ENCODE data around the gene PHB1. TPM values are rescaled to one million over a fixed set of nuclear protein-coding genes. Genes with fewer than 3 reads are reported as not detected.
A peak's percentile ranks its signal among the peaks of the same experiment; 100 is the strongest.

The PHB1 gene
- total and polyA plus RNA-seq, 3 experiments from 2014 or later, result 164 to 450 (median 440) TPM

DNA sequence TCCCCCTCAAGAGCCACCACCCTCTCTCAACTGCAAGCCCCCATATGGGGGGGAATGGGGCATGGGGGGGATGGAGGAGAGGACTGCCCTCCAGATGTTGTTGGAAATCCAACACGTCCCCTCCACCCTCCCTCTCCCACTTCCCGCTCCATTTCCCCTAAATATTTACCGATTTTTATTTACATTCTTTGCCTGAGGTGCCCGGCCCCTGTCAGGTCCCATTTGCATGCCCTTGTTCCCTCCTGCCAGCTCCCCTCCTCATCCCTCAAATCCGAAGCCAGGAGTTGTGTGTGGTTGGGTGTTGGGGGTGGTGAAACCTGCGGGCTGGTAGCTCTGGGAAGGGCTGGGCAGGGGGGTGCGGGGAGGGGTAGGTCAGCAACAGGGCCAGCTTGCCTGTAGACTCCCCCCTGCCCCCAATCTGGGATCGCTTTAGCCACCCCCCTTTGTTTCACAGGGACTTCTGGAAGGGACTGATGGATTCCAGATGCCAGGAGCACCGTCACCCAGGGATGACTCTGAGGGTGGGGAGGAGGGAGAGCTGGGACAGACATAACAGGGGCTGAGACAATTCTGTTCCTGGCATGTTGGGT is 40.7 kb upstream of the PHB1 start:
- Histone ChIP-seq H3K36me3 (ENCODE audit: insufficient read depth, low read length) (no peaks in the 10 kb centered on the region), H3K9me3 (ENCODE audit: low read length) (no peaks in the 10 kb centered on the region), H3K4me3 (ENCODE audit: low read length) (no peak overlapping the region), H3K4me1 (ENCODE audit: insufficient read depth, low read length) (peaks cover 9% of the 10 kb centered on the region), H3K27me3 (ENCODE audit: insufficient read depth, low read length, poor library complexity, severe bottlenecking) (peaks cover 7% of the 10 kb centered on the region), H3K27ac (ENCODE audit: low read depth, low read length) (no peak overlapping the region)
- no peak overlapping the region for H3K27ac Mint-ChIP-seq
- ChIA-PET POLR2A (no interaction called here), CTCF (no interaction called here)
- no peaks in the 10 kb centered on the region for H3K9me3 Mint-ChIP-seq
- no peaks in the 10 kb centered on the region for H3K36me3 Mint-ChIP-seq
- H3K4me3 Mint-ChIP-seq, result no peak overlapping the region
- H3K27me3 Mint-ChIP-seq, result peaks cover 27 to 53% of the 10 kb centered on the region in 2 donors
- H3K4me1 Mint-ChIP-seq, result peaks cover 9 to 22% (median 17%) of the 10 kb centered on the region in 3 donors
- no peak for DNase-seq

- Mint-ChIP-seq H3K27me3 (peaks cover 17 to 40% of the 10 kb centered on the region in 2 donors), H3K36me3 (no peaks in the 10 kb centered on the region), H3K4me3 (no peak overlapping the region), H3K27ac (peak overlapping the region in 1 of 8 donors; percentile 42), H3K9me3 (no peaks in the 10 kb centered on the region), H3K4me1 (peaks cover 15 to 24% (median 19%) of the 10 kb centered on the region in 3 donors)
- Histone ChIP-seq H3K9me3 (ENCODE audit: low read length) (no peaks in the 10 kb centered on the region), H3K27ac (ENCODE audit: low read depth, low read length) (no peak overlapping the region), H3K27me3 (ENCODE audit: insufficient read depth, low read length, poor library complexity, severe bottlenecking) (peaks cover 3% of the 10 kb centered on the region), H3K36me3 (ENCODE audit: insufficient read depth, low read length) (no peaks in the 10 kb centered on the region), H3K4me3 (ENCODE audit: low read length) (no peak overlapping the region), H3K4me1 (ENCODE audit: insufficient read depth, low read length) (peaks cover 9% of the 10 kb centered on the region)
- ChIA-PET POLR2A (no interaction called here), CTCF (no interaction called here)
- no peak for DNase-seq
These were observed 39.4 kb upstream of the PHB1 start for GRCh38 chr17:49454050-49454449.

- H3K27ac Mint-ChIP-seq, result peak overlapping the region in 1 of 8 donors; percentile 42
These were observed 38.0 kb upstream of the PHB1 start for GRCh38 chr17:49452661-49453060.

DNA sequence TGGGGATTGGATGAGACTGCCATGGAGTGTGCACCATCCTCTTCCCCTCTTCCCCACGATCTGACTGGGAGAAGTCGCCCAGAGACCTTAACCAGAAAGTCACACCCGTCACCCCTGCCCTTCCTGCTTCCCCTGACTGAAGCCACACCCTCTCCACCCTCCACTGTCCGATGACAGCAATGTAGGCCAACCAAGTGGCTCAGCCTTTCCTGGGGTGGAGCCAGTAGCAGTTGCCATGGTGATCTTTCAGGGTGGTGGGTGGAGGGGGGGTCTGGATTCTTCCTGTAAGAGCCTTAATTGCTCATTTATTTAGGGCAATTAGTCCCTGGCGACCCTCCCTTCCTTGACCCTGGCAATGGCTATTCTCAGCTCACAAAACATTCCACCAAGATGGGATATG is 37.5 kb upstream of the PHB1 start:
- Histone ChIP-seq H3K27me3 (ENCODE audit: insufficient read depth, low read length, poor library complexity, severe bottlenecking) (no peaks in the 10 kb centered on the region), H3K36me3 (ENCODE audit: insufficient read depth, low read length) (no peaks in the 10 kb centered on the region), H3K4me3 (ENCODE audit: low read length) (no peak overlapping the region), H3K4me1 (ENCODE audit: insufficient read depth, low read length) (peaks cover 9% of the 10 kb centered on the region), H3K27ac (ENCODE audit: low read depth, low read length) (no peak overlapping the region), H3K9me3 (ENCODE audit: low read length) (no peaks in the 10 kb centered on the region)
- H3K4me3 Mint-ChIP-seq, result peak overlapping the region in 1 of 7 donors; percentile 5
- peaks cover 15 to 24% (median 19%) of the 10 kb centered on the region in 3 donors for H3K4me1 Mint-ChIP-seq
- ChIA-PET POLR2A (no interaction called here), CTCF (no interaction called here)
- no peaks in the 10 kb centered on the region for H3K36me3 Mint-ChIP-seq
- DNase-seq, result no peak
- H3K9me3 Mint-ChIP-seq, result no peaks in the 10 kb centered on the region
- H3K27ac Mint-ChIP-seq, result peak overlapping the region in 1 of 8 donors; percentile 57
- H3K27me3 Mint-ChIP-seq, result peaks cover 4 to 25% of the 10 kb centered on the region in 2 donors

More at GRCh38 chr17:49452661-49453060, 38.0 kb upstream of the PHB1 start:
- ChIA-PET POLR2A (no interaction called here), CTCF (no interaction called here)
- Histone ChIP-seq H3K27ac (ENCODE audit: low read depth, low read length) (no peak overlapping the region), H3K4me3 (ENCODE audit: low read length) (no peak overlapping the region), H3K27me3 (ENCODE audit: insufficient read depth, low read length, poor library complexity, severe bottlenecking) (no peaks in the 10 kb centered on the region), H3K9me3 (ENCODE audit: low read length) (no peaks in the 10 kb centered on the region), H3K4me1 (ENCODE audit: insufficient read depth, low read length) (peaks cover 9% of the 10 kb centered on the region), H3K36me3 (ENCODE audit: insufficient read depth, low read length) (no peaks in the 10 kb centered on the region)
- no peaks in the 10 kb centered on the region for H3K36me3 Mint-ChIP-seq
- peaks cover 15 to 24% (median 19%) of the 10 kb centered on the region in 3 donors for H3K4me1 Mint-ChIP-seq
- H3K4me3 Mint-ChIP-seq, result peak overlapping the region in 1 of 7 donors; percentile 47
- DNase-seq, result no peak
- H3K9me3 Mint-ChIP-seq, result no peaks in the 10 kb centered on the region
- H3K27me3 Mint-ChIP-seq, result peaks cover 9 to 29% of the 10 kb centered on the region in 2 donors

- peaks cover 0 to 10% of the 10 kb centered on the region in 2 donors for H3K27me3 Mint-ChIP-seq
- peaks cover 15 to 24% (median 19%) of the 10 kb centered on the region in 3 donors for H3K4me1 Mint-ChIP-seq
- Histone ChIP-seq H3K27ac (ENCODE audit: low read depth, low read length) (no peak overlapping the region), H3K4me1 (ENCODE audit: insufficient read depth, low read length) (peaks cover 9% of the 10 kb centered on the region), H3K4me3 (ENCODE audit: low read length) (no peak overlapping the region), H3K36me3 (ENCODE audit: insufficient read depth, low read length) (no peaks in the 10 kb centered on the region), H3K27me3 (ENCODE audit: insufficient read depth, low read length, poor library complexity, severe bottlenecking) (no peaks in the 10 kb centered on the region), H3K9me3 (ENCODE audit: low read length) (no peaks in the 10 kb centered on the region)
- no peaks in the 10 kb centered on the region for H3K9me3 Mint-ChIP-seq
- H3K4me3 Mint-ChIP-seq, result peak overlapping the region in 1 of 7 donors; percentile 59
- ChIA-PET POLR2A (no interaction called here), CTCF (no interaction called here)
- peak overlapping the region in 2 of 8 donors; percentile 1 to 94 for H3K27ac Mint-ChIP-seq
- no peaks in the 10 kb centered on the region for H3K36me3 Mint-ChIP-seq
- no peak for DNase-seq
These were observed 36.1 kb upstream of the PHB1 start for GRCh38 chr17:49450735-49451134.

DNA sequence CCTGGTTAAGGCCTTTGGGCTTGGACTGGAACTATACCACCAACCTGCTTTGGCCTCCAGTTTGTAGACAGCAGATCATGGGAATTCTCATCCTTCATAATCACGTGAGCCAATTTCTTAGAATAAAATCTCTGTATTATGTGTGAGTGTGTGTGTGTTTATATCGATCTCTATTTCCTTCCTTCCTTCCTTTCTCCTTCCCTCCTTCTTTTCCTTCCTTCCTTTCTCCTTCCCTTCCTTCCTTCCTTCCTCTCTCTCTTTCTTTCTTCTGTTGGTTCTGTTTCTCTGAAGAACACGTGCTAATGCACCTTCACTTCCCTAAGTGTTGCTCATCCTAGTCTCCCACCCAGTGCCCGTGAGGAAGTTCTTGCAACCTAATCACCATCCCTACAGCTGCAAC is 35.5 kb upstream of the PHB1 start:
- Histone ChIP-seq H3K27ac (ENCODE audit: low read depth, low read length) (no peak overlapping the region), H3K36me3 (ENCODE audit: insufficient read depth, low read length) (no peaks in the 10 kb centered on the region), H3K9me3 (ENCODE audit: low read length) (no peaks in the 10 kb centered on the region), H3K27me3 (ENCODE audit: insufficient read depth, low read length, poor library complexity, severe bottlenecking) (no peaks in the 10 kb centered on the region), H3K4me1 (ENCODE audit: insufficient read depth, low read length) (peaks cover 9% of the 10 kb centered on the region), H3K4me3 (ENCODE audit: low read length) (no peak overlapping the region)
- Mint-ChIP-seq H3K4me1 (peaks cover 15 to 24% (median 19%) of the 10 kb centered on the region in 3 donors), H3K36me3 (no peaks in the 10 kb centered on the region), H3K27ac (peak overlapping the region in 2 of 8 donors; percentile 1 to 94), H3K4me3 (no peak overlapping the region), H3K9me3 (no peaks in the 10 kb centered on the region), H3K27me3 (peaks cover 0 to 9% of the 10 kb centered on the region in 2 donors)
- CTCF ChIA-PET, result no interaction called here
- POLR2A ChIA-PET, result no interaction called here
- no peak for DNase-seq

GRCh38 chr17:49447628-49448302 is 33.1 kb upstream of the PHB1 start:
- ChIA-PET CTCF (no interaction called here), POLR2A (no interaction called here)
- H3K27ac Mint-ChIP-seq, result peak overlapping the region in 1 of 8 donors; percentile 29
- peaks cover 9 to 12% of the 10 kb centered on the region in 2 donors for H3K27me3 Mint-ChIP-seq
- H3K4me3 Mint-ChIP-seq, result no peak overlapping the region
- Histone ChIP-seq H3K27me3 (ENCODE audit: insufficient read depth, low read length, poor library complexity, severe bottlenecking) (no peaks in the 10 kb centered on the region), H3K27ac (ENCODE audit: low read depth, low read length) (no peak overlapping the region), H3K4me1 (ENCODE audit: insufficient read depth, low read length) (peaks cover 9% of the 10 kb centered on the region), H3K9me3 (ENCODE audit: low read length) (no peaks in the 10 kb centered on the region), H3K36me3 (ENCODE audit: insufficient read depth, low read length) (no peaks in the 10 kb centered on the region), H3K4me3 (ENCODE audit: low read length) (no peak overlapping the region)
- H3K36me3 Mint-ChIP-seq, result no peaks in the 10 kb centered on the region
- H3K4me1 Mint-ChIP-seq, result peaks cover 15 to 22% (median 17%) of the 10 kb centered on the region in 3 donors
- no peaks in the 10 kb centered on the region for H3K9me3 Mint-ChIP-seq
- DNase-seq, result no peak

- no peaks in the 10 kb centered on the region for H3K4me1 ChIP-seq (ENCODE audit: insufficient read depth, low read length)
- Mint-ChIP-seq H3K4me1 (peaks cover 3 to 8% (median 4%) of the 10 kb centered on the region in 3 donors), H3K27ac (no peak overlapping the region), H3K4me3 (no peak overlapping the region), H3K9me3 (no peaks in the 10 kb centered on the region), H3K36me3 (no peaks in the 10 kb centered on the region), H3K27me3 (peaks cover 24 to 34% of the 10 kb centered on the region in 2 donors)
- peaks cover 4% of the 10 kb centered on the region for H3K27me3 ChIP-seq (ENCODE audit: insufficient read depth, low read length, poor library complexity, severe bottlenecking)
- no peak for DNase-seq
- no peaks in the 10 kb centered on the region for H3K36me3 ChIP-seq (ENCODE audit: insufficient read depth, low read length)
- H3K9me3 ChIP-seq (ENCODE audit: low read length), result no peaks in the 10 kb centered on the region
- ChIA-PET POLR2A (no interaction called here), CTCF (interaction anchor here (1.3 kb wide), 1 partner anchor 111 kb away, joined by 3 read pairs; no protein-coding TSS in a partner anchor)
- H3K4me3 ChIP-seq (ENCODE audit: low read length), result no peak overlapping the region
- no peak overlapping the region for H3K27ac ChIP-seq (ENCODE audit: low read depth, low read length)
These were observed 30.9 kb upstream of the PHB1 start for GRCh38 chr17:49445591-49445990.
